CD4-positive, alpha-beta T cell treated with Interleukin-17A for 4 hours (primary cell): ENCODE measurements around the gene IP6K1.
A peak's percentile ranks its signal among the peaks of the same experiment; 100 is the strongest.
"Not testable (repeated sequence)": the region's sequence is repeated elsewhere in the genome, so short reads cannot be mapped to it uniquely, and the experiment has no call there.

Source experiments
- DNase-seq: peaks from one replicate; pipeline ENCODE4 v3.0.0-alpha.2; 2020; ENCODE audit warnings: mixed read lengths

The IP6K1 gene

GRCh38 chr3:49786357-49787181 lies at the start of gene IP6K1:
Gene IP6K1, minus strand, starts transcription at chr3:49786542. Its CDS starts 38,502 bp downstream, at chr3:49748040.
- DNase-seq, result peak; percentile 99

DNA sequence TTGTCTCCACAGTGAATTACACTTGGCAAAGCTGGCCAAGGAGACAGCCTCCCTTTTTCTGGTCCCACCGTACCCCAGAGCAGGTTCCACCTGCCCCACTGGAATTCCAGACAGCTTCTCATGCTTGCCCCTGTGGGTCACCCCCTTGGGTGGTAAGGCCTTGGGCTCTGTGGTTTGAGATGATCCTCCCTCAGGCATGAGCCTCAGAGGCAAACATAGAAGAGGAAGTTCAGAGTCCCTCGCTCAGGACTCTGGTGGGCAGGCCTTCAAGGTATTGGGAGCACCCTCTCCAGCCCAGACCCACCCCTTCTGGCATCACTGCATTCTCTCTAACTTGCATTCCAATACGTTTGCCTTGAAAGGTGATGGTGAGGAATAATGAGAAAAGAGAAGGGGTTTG lies 45.0 kb upstream of the IP6K1 start:
- no peak for DNase-seq

- DNase-seq, result no peak
These were observed 39.7 kb upstream of the IP6K1 start for GRCh38 chr3:49826016-49826415.

- not testable (repeated sequence) for DNase-seq
These were observed 36.8 kb upstream of the IP6K1 start for GRCh38 chr3:49823131-49823530.

DNA sequence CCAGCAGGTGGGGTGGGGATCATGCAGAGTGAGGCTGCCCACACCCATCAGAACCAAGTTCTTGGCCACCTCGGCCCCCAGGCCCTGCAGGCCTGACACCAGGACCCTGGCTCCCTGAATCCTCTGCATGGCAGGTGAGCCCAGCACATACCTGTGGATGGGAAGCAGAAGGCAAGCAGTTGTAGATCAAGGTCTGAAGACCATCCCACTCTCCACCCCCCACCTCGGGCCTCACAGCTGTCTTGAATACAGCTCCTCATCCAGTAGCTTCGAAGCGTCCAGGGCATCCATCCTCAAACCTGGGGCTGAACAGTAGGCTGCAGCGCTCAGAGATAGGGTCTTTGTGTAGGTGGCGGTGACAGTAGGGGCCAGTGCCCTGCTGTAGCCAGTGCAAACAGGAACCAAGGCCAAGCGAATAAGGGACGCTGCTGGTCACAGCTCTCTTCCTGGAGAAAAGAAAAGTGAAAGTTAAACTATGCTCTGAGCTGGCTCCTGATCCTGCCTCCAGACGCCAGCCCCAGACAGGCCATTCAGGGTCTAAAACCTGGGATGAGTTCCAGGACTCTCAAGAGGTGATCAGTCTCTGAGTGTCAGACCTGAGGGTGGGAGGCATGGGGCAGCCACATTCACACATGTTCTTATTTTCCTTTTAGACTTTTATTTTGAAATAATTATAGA lies 27.3 kb upstream of the IP6K1 start, which contains the start of gene UBA7:
Gene UBA7, minus strand, starts transcription at position 457 of the 678 bp plus-strand sequence. Its CDS starts 166 bp downstream, at position 291.
- peak; percentile 52 for DNase-seq

DNA sequence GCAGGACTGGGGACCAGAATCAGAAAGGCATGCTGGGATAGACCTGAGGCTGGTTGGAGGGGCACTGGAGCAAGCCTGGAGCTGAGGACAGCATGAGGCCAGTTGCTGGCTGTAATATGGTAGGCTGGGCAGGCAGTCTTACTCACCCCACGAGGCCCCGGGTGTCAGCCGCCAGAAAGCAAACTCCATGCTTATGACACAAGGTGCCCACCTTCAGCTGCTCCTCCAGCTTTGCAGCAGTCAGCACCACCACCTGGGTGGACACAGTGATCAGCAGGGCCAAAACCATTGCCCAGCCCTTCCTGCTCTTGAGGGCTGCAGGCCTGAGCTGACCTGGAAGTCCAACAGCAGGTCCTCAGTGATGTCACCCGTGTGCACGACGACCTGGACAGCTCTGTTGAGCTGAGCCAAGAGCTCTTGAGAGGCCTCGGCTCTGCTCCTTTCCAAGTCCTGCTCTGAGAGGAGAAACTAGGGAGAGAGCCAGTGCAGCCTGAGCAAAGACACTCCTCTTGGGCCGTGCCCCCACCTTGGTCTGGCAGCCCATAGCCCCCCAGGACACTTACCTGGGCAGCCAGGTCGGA lies 26.7 kb upstream of the IP6K1 start:
- no peak for DNase-seq

GRCh38 chr3:49807431-49808114 lies 21.2 kb upstream of the IP6K1 start:
- peak; percentile 24 for DNase-seq

DNA sequence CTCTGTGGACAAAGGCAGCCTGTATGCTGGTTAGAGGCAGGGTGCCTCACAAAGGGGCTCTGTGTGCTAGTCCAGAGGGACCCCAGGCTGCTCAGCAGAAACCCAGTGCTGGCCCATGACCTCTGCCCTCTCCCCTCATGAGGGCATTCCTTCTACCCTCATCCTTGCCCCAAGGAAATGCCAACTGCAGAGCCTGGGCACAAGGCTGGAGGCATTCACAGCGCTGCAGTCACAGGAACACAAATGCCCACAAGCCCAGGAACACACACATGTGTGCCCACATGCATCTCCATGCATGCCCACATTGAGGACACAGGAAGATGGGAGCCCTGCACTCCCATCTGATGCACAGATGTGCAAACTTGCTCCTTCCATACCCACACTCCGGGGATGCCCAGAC lies 20.5 kb upstream of the IP6K1 start:
- no peak for DNase-seq

- DNase-seq, result peak; percentile 50
These were observed 19.8 kb upstream of the IP6K1 start for GRCh38 chr3:49805897-49806701.

- no peak for DNase-seq
These were observed 19.0 kb upstream of the IP6K1 start for GRCh38 chr3:49805367-49805782.

GRCh38 chr3:49804141-49805041 lies 18.0 kb upstream of the IP6K1 start:
- DNase-seq, result no peak

DNA sequence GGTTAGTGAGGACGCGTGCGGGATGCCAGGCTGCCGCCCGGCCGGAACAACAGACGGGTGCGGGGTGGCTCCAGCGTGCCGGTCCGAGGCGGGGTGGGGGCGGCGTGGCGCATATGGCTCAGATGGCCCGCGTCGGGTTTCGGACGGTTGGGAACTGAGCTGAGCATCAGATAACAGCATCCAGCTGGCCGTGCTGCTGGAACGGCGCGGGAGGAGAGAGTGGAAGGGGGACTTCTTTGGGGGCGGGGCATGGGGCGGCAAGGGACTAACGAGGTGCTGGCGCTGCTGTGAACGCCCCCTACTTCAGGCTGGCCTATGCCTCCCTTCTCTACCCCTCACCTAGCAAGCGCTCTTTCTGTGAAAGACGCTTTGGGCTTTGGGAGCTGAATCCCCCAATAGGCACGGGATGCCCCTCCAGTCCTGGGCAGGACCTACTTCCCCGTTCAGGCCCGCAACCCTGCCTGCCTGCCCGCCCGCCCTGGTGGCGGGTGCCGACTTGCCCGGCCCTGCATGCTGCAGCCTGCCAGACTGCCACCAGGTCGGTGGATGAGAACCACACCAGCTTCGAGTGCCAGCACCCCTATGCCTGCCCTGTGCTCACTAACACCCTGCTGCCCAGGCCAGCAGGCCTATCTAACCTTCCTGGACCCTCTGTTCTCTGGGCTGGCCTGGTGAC lies 17.3 kb upstream of the IP6K1 start:
- DNase-seq, result peak; percentile 59

DNA sequence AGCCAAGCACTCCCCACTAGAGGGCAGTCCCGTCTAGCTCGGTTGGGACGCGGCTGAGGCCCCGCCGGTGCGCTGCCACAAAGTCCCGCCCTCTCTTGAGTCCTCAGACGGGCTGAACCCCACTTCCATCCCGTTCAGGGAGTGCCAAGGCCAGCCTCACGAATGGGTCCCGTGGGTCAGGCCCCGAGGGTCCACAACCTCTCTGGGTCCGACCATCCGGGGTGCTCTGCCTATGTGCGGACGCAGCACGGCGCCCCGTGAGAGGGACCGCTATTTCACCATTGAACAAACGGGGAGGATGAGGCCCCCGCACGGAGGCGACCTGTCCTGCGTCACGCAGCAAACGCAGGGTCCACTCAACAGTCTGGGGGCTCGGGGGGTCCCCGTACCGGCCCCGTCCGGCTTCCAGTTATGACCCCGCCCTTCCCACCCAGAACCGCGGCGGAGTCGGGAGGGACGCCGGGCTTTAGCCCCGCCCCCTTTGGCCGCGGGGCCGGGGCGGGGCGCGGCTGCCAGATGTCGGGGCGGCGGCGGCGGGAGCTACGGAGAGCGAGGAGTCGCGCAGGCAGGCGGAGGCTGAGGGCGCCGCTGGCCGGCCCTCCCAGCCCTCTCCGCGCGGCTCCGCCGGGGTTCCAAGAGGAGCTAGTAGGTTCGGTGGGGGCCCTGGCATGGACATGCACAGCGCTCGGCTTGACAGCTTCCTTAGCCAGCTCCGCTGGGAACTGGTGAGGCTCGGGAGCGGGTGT lies 16.6 kb upstream of the IP6K1 start, which contains the start of gene INKA1:
Gene INKA1, plus strand, starts transcription at position 543 of the 746 bp plus-strand sequence. Its CDS starts 132 bp downstream, at position 675.
- DNase-seq, result peak; percentile 94

DNA sequence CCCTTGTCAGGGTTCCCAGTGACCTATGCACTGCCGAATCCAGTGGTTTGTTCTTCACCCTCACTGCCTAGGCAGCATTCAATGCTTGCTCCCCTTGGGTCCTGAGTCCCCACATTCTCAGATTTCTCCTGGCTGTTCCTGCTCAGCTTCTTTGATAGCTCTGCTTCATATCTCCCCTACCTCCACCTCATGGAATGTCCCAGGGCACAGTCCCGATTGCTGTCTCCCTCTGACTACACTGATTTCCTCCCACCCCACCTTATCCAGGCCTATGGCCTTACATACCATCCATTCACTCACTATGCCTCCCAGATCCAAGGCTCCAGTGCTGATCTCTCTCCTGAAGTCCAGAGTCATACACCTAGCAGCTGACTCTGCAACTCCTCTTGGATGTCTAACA lies 14.8 kb upstream of the IP6K1 start:
- no peak for DNase-seq

GRCh38 chr3:49799761-49800160 lies 13.4 kb upstream of the IP6K1 start, which contains the start of gene CDHR4:
Gene CDHR4, minus strand, starts transcription at chr3:49799873. Its CDS starts 61 bp downstream, at chr3:49799812.
- no peak for DNase-seq

GRCh38 chr3:49799105-49799504 lies 12.8 kb upstream of the IP6K1 start:
- no peak for DNase-seq

- no peak for DNase-seq
These were observed 8.9 kb upstream of the IP6K1 start for GRCh38 chr3:49794926-49795905.

GRCh38 chr3:49794431-49794830 lies 8.1 kb upstream of the IP6K1 start:
- DNase-seq, result no peak
